H4 (cell line): Measurements from ENCODE around the gene REM1. TPM values are rescaled to one million over a fixed set of nuclear protein-coding genes. Genes with fewer than 3 reads are reported as not detected.

Source experiments
- DNase-seq: peaks from one replicate; pipeline ENCODE4 v3.0.0-alpha.2; 2015; ENCODE audit warnings: low spot score
- total RNA-seq: library from RNA; depleted of rRNA; stranded (reverse); fragments of >200 nt; shearing (Covaris generic); gene quantifications from 2 replicates; pipeline ENCODE4 v1.2.3, GENCODE V29; 2014; rRNA removed

Gene REM1
- total RNA-seq, 1 experiment from 2014 or later = not detected

DNA sequence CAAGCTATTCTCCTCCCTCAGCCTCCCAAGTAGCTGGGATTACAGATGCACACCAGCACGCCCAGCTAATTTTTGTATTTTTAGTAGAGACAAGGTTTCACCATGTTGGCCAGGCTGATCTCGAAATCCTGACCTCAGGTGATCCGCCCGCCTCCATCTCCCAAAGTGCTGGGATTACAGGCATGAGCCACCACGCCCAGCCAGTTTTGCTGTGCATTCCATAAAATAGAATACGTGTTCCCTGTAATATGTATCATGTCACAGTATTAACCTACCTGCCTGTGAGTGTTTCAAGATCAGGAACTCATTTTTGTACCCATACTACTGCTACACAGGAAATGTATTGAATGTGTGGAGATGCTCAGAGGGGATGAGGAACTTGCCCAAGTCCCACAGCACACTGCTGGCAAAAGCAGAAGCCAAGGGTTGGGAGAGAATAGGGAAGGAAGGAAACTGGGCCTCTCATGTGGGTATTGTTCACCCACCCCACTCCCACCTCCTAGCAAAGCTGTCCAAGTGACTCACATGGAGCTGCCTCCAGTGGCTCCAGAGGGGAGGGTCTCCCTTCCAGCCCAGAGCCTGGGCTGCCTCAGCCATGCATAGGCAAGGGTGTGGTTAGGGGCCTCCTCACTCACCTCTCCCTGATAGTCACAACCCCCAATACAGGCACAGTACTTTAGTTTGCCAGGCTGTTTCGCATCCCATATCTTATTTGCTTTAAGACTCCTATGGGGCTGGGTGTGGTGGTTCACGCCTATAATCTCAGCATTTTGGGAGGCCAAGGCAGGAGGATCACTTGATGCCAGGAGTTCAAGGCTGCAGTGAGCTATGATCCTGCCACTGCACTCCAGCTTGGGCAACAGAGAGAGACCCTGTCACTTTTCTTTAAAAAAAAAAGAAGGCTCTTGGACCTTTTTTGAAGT, 48.5 kb downstream of the REM1 start:
- no peak for DNase-seq

DNA sequence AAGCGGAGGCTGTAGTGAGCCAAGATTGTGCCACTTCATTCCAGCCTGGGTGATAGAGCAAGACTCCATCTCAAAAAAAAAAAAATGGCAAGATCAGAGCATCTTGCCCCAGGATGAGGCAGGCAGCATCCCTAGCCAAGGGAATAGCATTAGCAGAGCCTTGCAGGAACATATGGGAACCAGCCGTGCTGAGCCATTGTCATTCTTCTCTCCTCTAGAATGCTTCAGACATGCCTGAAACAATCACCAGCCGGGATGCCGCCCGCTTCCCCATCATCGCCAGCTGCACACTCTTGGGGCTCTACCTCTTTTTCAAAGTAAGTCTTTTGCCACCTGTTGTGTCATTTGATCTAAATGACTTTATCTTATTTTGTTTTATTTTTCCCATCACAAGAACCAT, 52.2 kb downstream of the REM1 start:
- no peak for DNase-seq

Other genes with a start within 250 kb of the REM1 start
- gene DEFB115, start 217.6 kb upstream of the REM1 start, total RNA-seq = not detected in 2 replicates
- not detected in 2 replicates for gene DEFB116, start 166.7 kb upstream of the REM1 start, total RNA-seq
- gene DEFB118, start 106.7 kb upstream of the REM1 start, total RNA-seq = not detected in 2 replicates
- not detected in 2 replicates for gene DEFB119, start 84.7 kb upstream of the REM1 start, total RNA-seq
- gene DEFB121, start 69.1 kb upstream of the REM1 start, total RNA-seq = not detected in 2 replicates
- not detected in 2 replicates for gene DEFB123, start 34.7 kb upstream of the REM1 start, total RNA-seq
- not detected in 2 replicates for gene DEFB124, start 161 bp upstream of the REM1 start, total RNA-seq
- 72.4 and 109 TPM in 2 replicates for gene HM13, start 39.2 kb downstream of the REM1 start, total RNA-seq
- 410 and 489 TPM in 2 replicates for gene ID1, start 130.0 kb downstream of the REM1 start, total RNA-seq
- not detected in 2 replicates for gene COX4I2, start 162.6 kb downstream of the REM1 start, total RNA-seq
- gene BCL2L1, start 247.6 kb downstream of the REM1 start, total RNA-seq = 34.2 and 42.6 TPM in 2 replicates